GM21528 (cell line): ENCODE results near the gene TTI1.

Source experiments
- ATAC-seq: cut with Tn5 transposase; IDR thresholded peaks from one replicate; pipeline ENCODE4 v1.9.1; 2021; ENCODE audit warnings: mild to moderate bottlenecking, moderate library complexity; ENCODE audit not compliant: unreplicated experiment, low FRiP score

TTI1 gene

GRCh38 chr20:37940858-37941257 lies 92.4 kb downstream of the TTI1 start:
- ATAC-seq, result no peak

- no peak for ATAC-seq
These were observed 93.3 kb downstream of the TTI1 start for GRCh38 chr20:37939701-37940560.

- no peak for ATAC-seq
These were observed 94.3 kb downstream of the TTI1 start for GRCh38 chr20:37938954-37939353.

- no peak for ATAC-seq
These were observed 95.0 kb downstream of the TTI1 start for GRCh38 chr20:37938181-37938750.

- no peak for ATAC-seq
These were observed 95.6 kb downstream of the TTI1 start for GRCh38 chr20:37937686-37938085.

GRCh38 chr20:37936451-37936850 lies 96.8 kb downstream of the TTI1 start:
- no peak for ATAC-seq

- no peak for ATAC-seq
These were observed 97.2 kb downstream of the TTI1 start for GRCh38 chr20:37936041-37936440.

- no peak for ATAC-seq
These were observed 97.8 kb downstream of the TTI1 start for GRCh38 chr20:37935435-37935834.

- ATAC-seq, result no peak
These were observed 98.5 kb downstream of the TTI1 start for GRCh38 chr20:37934634-37935375.

- ATAC-seq, result no peak
These were observed 99.2 kb downstream of the TTI1 start for GRCh38 chr20:37933786-37934633.
